ENCODE results near the gene B9D1. TPM values are rescaled to one million over a fixed set of nuclear protein-coding genes. Genes with fewer than 3 reads are reported as not detected.

The B9D1 gene
- total and polyA plus RNA-seq, 8 donors, result 6.6 to 39.6 (median 12.5) TPM

DNA sequence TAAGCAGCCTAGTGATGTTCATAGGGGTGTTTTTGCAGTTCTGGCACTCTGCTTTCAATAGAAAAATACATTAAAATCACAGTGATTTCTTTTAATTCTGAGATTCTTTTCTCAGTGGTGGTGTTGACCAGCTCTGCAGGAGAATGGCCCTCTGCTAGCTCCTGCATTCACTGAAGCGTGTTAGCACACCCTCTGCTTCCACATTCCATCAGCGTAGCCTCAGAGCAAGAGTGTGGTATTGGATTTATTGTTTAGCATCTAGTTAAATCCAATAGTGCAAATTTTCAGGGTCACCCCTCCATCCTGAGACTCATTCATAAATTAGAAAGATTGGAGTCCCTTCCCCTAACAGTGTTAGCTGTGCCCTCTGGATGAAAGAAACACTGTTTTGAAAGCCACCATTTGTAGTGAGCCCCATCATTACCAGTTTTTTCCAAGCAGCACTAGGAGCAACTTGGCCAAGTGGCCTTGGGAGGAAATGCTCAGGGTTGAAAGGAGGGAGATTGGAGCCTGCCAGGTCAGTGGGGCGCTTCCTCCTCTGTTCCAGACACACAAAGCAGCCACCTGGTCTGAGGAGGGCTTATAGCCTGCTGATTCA is 45.7 kb downstream of the B9D1 start:
- ATAC-seq, result no peak
- no peaks in the 10 kb centered on the region for H3K9me3 ChIP-seq
- no peak overlapping the region for H3K4me3 ChIP-seq
- peaks cover 0 to 22% (median 5%) of the 10 kb centered on the region in 3 donors for H3K36me3 ChIP-seq
- FAIRE-seq, result no peak
- 91 to 92% methylated on average over 3 of the region's 3 CpGs for WGBS, 2 donors
- H3K27ac ChIP-seq, result no peak overlapping the region
- no peaks in the 10 kb centered on the region for H3K4me1 ChIP-seq
- intact Hi-C loops (cut with DNase I), result no loop called here
- no peak for DNase-seq
- TF ChIP-seq, protein P1, sequence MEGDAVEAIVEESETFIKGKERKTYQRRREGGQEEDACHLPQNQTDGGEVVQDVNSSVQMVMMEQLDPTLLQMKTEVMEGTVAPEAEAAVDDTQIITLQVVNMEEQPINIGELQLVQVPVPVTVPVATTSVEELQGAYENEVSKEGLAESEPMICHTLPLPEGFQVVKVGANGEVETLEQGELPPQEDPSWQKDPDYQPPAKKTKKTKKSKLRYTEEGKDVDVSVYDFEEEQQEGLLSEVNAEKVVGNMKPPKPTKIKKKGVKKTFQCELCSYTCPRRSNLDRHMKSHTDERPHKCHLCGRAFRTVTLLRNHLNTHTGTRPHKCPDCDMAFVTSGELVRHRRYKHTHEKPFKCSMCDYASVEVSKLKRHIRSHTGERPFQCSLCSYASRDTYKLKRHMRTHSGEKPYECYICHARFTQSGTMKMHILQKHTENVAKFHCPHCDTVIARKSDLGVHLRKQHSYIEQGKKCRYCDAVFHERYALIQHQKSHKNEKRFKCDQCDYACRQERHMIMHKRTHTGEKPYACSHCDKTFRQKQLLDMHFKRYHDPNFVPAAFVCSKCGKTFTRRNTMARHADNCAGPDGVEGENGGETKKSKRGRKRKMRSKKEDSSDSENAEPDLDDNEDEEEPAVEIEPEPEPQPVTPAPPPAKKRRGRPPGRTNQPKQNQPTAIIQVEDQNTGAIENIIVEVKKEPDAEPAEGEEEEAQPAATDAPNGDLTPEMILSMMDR (IDR thresholded peaks at IDR 0.05), result no peak
- no peaks in the 10 kb centered on the region for H3K27me3 ChIP-seq

DNA sequence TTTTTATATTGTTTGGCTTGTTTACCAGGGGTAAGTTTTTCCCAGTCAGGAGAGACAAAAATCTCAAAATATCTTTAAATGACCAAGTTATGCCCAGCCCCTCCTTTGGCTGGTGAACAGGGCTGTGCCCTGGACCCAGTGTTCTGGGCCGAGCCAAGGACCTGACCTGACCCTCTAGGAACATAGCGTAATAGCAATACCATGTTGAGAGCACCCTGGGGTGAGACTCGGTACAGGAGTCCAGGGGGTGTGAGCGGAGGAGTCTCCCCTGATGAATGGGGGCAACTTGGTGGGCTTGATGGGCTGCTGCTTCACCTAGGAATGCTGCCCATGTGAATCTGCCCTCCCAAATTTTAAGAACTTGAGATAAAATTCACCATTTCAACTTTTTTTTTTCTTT is 47.4 kb downstream of the B9D1 start:
- TF ChIP-seq, protein P1 (IDR thresholded peaks at IDR 0.05), result no peak
- FAIRE-seq (no peak), ATAC-seq (no peak), DNase-seq (peak in 1 of 6 donors; percentile 12)
- intact Hi-C loops (cut with DNase I), result no loop called here
- Histone ChIP-seq H3K4me3 (no peak overlapping the region), H3K4me1 (no peaks in the 10 kb centered on the region), H3K9me3 (no peaks in the 10 kb centered on the region), H3K27me3 (no peaks in the 10 kb centered on the region), H3K27ac (no peak overlapping the region), H3K36me3 (peaks cover 0 to 30% (median 7%) of the 10 kb centered on the region in 3 donors)
- WGBS, 2 donors, result 95 to 99% methylated on average over 4 of the region's 4 CpGs

DNA sequence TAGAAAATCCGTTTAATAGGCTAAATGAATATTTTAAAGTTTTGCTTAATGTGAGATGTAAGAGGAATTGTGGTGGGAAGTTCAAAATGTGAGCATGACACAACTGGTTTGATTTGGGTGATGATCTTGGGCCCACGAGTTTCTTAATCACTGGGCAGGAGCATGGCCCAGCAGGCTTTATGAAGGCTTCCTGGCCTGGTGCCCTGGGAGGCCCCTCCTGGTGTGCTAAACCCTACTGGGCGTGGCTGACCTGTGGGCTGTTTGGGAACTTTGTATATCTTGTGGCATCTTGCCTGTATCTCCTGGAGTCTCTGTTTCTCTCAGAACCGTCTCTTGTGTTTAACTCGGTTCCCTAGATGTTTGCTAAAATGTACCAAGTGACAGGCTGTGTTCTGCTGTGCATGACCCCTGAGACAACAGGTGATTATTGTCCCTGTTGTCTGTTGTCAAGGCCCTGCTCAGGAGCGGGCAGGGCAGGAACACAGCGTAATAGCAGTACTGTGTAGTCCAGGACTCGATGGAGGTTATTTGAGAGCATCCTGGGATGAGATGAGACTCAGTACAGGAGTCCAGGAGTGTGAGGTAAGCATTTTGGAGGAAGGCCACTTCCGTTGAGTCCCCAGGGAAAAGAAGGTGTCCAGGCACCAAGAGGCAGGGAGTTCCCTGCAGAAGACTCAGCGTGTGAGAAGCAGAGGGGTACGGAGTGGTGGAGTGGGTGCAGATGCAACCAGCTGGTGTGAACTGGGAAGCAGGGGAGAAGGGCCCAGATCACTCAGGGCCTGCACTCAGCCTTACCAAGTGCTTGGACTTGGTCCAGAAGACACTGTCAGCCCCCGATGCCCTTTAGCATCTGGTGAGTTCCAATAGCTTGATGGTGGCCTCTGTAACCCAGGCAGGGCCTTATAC is 48.5 kb downstream of the B9D1 start:
- Histone ChIP-seq H3K4me3 (no peak overlapping the region), H3K27me3 (no peaks in the 10 kb centered on the region), H3K9me3 (no peaks in the 10 kb centered on the region), H3K27ac (no peak overlapping the region), H3K4me1 (no peaks in the 10 kb centered on the region), H3K36me3 (peaks cover 0 to 30% (median 7%) of the 10 kb centered on the region in 3 donors)
- peak in 1 of 6 donors; percentile 30 for DNase-seq
- intact Hi-C loops (cut with DNase I), result no loop called here
- ATAC-seq, result no peak
- TF ChIP-seq, protein P1 (IDR thresholded peaks at IDR 0.05), result no peak
- FAIRE-seq, result no peak
- 83 to 89% methylated on average over 12 of the region's 12 CpGs for WGBS, 2 donors

DNA sequence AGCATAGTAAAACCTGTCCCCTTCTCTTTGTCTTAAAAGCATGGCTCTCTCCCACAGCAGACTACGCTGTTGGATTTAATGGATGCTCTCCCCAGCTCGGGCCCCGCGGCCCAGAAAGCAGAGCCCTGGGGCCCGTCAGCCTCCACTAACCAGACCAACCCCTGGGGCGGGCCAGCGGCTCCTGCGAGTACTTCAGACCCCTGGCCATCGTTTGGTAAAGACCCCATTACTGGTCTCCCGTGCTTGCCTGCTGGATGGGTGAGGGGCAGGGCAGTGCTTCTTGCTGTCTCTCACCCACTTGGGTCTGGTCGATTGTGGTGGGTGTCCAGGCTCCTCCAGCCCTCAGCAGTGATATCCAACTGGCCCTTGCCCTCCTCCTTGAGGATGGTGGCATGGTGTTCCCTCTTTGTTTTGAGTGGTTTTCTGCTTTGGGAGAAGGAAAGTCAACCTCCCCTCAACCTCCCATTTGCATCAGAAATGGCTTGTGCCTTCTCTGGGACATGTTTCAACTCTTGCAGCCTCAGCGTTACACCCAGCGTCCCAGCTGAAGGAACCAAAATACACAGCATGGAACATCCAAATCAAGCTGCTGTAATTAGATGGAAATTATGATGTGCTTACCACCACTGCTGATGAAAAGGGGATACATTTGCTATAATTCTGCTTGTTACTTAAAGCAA is 49.3 kb downstream of the B9D1 start:
- Histone ChIP-seq H3K4me1 (no peaks in the 10 kb centered on the region), H3K36me3 (peaks cover 0 to 30% (median 7%) of the 10 kb centered on the region in 3 donors), H3K4me3 (no peak overlapping the region), H3K27ac (no peak overlapping the region), H3K27me3 (no peaks in the 10 kb centered on the region), H3K9me3 (no peaks in the 10 kb centered on the region)
- TF ChIP-seq, protein P1 (IDR thresholded peaks at IDR 0.05), result no peak
- ATAC-seq (no peak), FAIRE-seq (no peak), DNase-seq (no peak)
- WGBS, 2 donors, result 89 to 91% methylated on average over 13 of the region's 13 CpGs
- intact Hi-C loops (cut with DNase I), result no loop called here
